Ovary (tissue), 9 donors: ENCODE results near the gene MAPKAP1. TPM values are rescaled to one million over a fixed set of nuclear protein-coding genes. Genes with fewer than 3 reads are reported as not detected.
A peak's percentile ranks its signal among the peaks of the same experiment; 100 is the strongest.

Experiments
- DNase-seq, 5 donors: peaks; one replicate each; pipeline ENCODE4 v3.0.0-alpha.2; 2019 to 2020
- H3K27ac ChIP-seq, 2 donors: fragments of 200-600 bp; one replicate each; pipeline versions ENCODE4 v1.5.1 to v1.8.0; 2019 to 2022
- H3K27me3 ChIP-seq: fragments of 200-600 bp; one replicate; pipeline ENCODE4 v1.8.0; 2022
- H3K36me3 ChIP-seq: fragments of 200-600 bp; sonication (generic); one replicate; pipeline ENCODE4 v1.5.1; 2019
- H3K4me1 ChIP-seq: one replicate; pipeline ENCODE4 v1.8.1; 2013; ENCODE audit warnings: mild to moderate bottlenecking, moderate library complexity; ENCODE audit not compliant: insufficient read depth
- H3K4me3 ChIP-seq: fragments of 200-600 bp; sonication (generic); one replicate; pipeline ENCODE4 v1.5.1; 2017
- H3K9me3 ChIP-seq, 2 donors: fragments of 200-600 bp in 1 of 2; sonication (generic) in 1 of 2; one replicate each; pipeline versions ENCODE4 v1.5.1 to v1.8.1; 2013 to 2019; ENCODE audit warnings: mild to moderate bottlenecking in 1 of 2, moderate library complexity in 1 of 2
- CTCF ChIP-seq, 3 donors: fragments of 450-650 bp in 2 of 3; fragments of 200-600 bp in 1 of 3; IDR thresholded peaks; one replicate each; pipeline versions ENCODE4 v1.5.1 to v1.8.0; 2016 to 2022; ENCODE audit warnings: antibody characterized with exemption in 3 of 3, mild to moderate bottlenecking in 1 of 3
- EP300 ChIP-seq: sonication (generic); formaldehyde crosslinking; IDR thresholded peaks from one replicate; pipeline ENCODE4 v1.6.1; 2017; ENCODE audit warnings: antibody characterized with exemption
- POLR2A ChIP-seq: fragments of 450-650 bp; IDR thresholded peaks from one replicate; pipeline ENCODE4 v1.6.1; 2017; ENCODE audit warnings: antibody characterized with exemption, mild to moderate bottlenecking, moderate library complexity
- WGBS, 3 donors: extraction: QIAGEN DNeasy Blood & Tissue Kit in 1 of 3; methylation state at CpG; one replicate each; pipeline versions ENCODE4 v1.1.5 to v1.1.7; 2013 to 2017; 5-methylcytosine and 5-hydroxymethylcytosine counted together
- intact Hi-C, 4 donors: fragments of 100-400 bp; cut with DNase I; formaldehyde crosslinking; loops; one replicate each; pipeline versions ENCODE4 v1.11.0 to v1.15.1; 2022 to 2023
- polyA plus RNA-seq, 2 donors: library from polyadenylated mRNA; stranded (reverse); fragments of 200-250 nt in 1 of 2; fragments of 350-450 nt in 1 of 2; fragmentation: Illumina TruSeq in 1 of 2; extraction: RNeasy Lipid Tissue Mini Kit (QIAGEN cat#74804) in 1 of 2; gene quantifications; one replicate each; pipeline ENCODE4 v1.2.3, GENCODE V29; 2013 to 2014
- total RNA-seq, 7 donors: library from RNA; depleted of rRNA in 2 of 7; stranded (reverse); fragments of >200 nt in 2 of 7; fragmentation: NEBNext Ultra II Directional in 3 of 7; extraction: Animal tissue kit (Norgen Biotek cat#: 25700) in 3 of 7; gene quantifications; one replicate each; pipeline versions ENCODE4 v1.1.0 to v1.2.4, GENCODE V29; 2016 to 2023
- donor health status: DM: no; HTN: no; CAD: no; lungs with moderate emphysema.
- donor health status: DM: no; HTN: no; CAD: no.
- donor health status: Bipolar disorder and iron deficiency.
- donor health status: DM: yes; HTN: yes; CAD: no.
- donor health status: DM: no; HTN: no; CAD: no.
- donor health status: DM: yes; HTN: yes; CAD: no.

The MAPKAP1 gene
- total and polyA plus RNA-seq, 9 donors = 43.3 to 86.5 (median 50.2) TPM

GRCh38 chr9:125485471-125486151 is 221.4 kb downstream of the MAPKAP1 start:
- no peak overlapping the region for H3K4me3 ChIP-seq
- 71 to 77% (median 75%) methylated on average over 5 of the region's 5 CpGs for WGBS, 3 donors
- H3K4me1 ChIP-seq = peaks cover 16% of the 10 kb centered on the region
- DNase-seq = no peak
- H3K27ac ChIP-seq = peak overlapping the region; percentile 68 to 75
- intact Hi-C loops = no loop called here
- no peak for TF ChIP-seq CTCF (IDR thresholded peaks at IDR 0.05)
- TF ChIP-seq EP300 = no peak
- no peak for TF ChIP-seq POLR2A
- H3K9me3 ChIP-seq = no peaks in the 10 kb centered on the region
- H3K36me3 ChIP-seq = no peaks in the 10 kb centered on the region
- no peaks in the 10 kb centered on the region for H3K27me3 ChIP-seq

- Histone ChIP-seq H3K36me3 (no peaks in the 10 kb centered on the region), H3K4me3 (no peak overlapping the region), H3K4me1 (peaks cover 16% of the 10 kb centered on the region), H3K27me3 (no peaks in the 10 kb centered on the region), H3K9me3 (no peaks in the 10 kb centered on the region), H3K27ac (peak overlapping the region; percentile 68 to 75)
- intact Hi-C loops = no loop called here
- peak in 3 of 5 donors; percentile 53 to 66 (median 61) for DNase-seq
- WGBS, 3 donors = 32 to 39% (median 39%) methylated on average over 13 of the region's 13 CpGs
- TF ChIP-seq POLR2A = no peak
- no peak for TF ChIP-seq CTCF (IDR thresholded peaks at IDR 0.05)
- TF ChIP-seq EP300 = no peak
Observed at GRCh38 chr9:125484350-125485282, 222.4 kb downstream of the MAPKAP1 start.

- H3K27ac ChIP-seq = peak overlapping the region in 1 of 2 donors; percentile 75
- no peaks in the 10 kb centered on the region for H3K36me3 ChIP-seq
- H3K4me3 ChIP-seq = no peak overlapping the region
- WGBS, 3 donors = 84 to 95% (median 93%) methylated on average over 2 of the region's 2 CpGs
- TF ChIP-seq POLR2A = no peak
- TF ChIP-seq CTCF (IDR thresholded peaks at IDR 0.05) = no peak
- no peaks in the 10 kb centered on the region for H3K9me3 ChIP-seq
- no peak for DNase-seq
- intact Hi-C loops = no loop called here
- H3K4me1 ChIP-seq = peaks cover 16% of the 10 kb centered on the region
- no peaks in the 10 kb centered on the region for H3K27me3 ChIP-seq
Observed at GRCh38 chr9:125483697-125484096, 223.3 kb downstream of the MAPKAP1 start.

GRCh38 chr9:125479846-125480615 is 227.0 kb downstream of the MAPKAP1 start:
- Histone ChIP-seq H3K27ac (no peak overlapping the region), H3K4me3 (no peak overlapping the region), H3K36me3 (no peaks in the 10 kb centered on the region), H3K4me1 (peaks cover 4% of the 10 kb centered on the region), H3K9me3 (no peaks in the 10 kb centered on the region), H3K27me3 (no peaks in the 10 kb centered on the region)
- intact Hi-C loops = loop anchor here in 2 of 4 donors (10.0 kb wide), 2 partner anchors 55 to 65 kb away; no protein-coding TSS in a partner anchor
- WGBS, 3 donors = 86 to 95% (median 93%) methylated on average over 7 of the region's 7 CpGs
- no peak for TF ChIP-seq CTCF (IDR thresholded peaks at IDR 0.05)
- no peak for TF ChIP-seq POLR2A
- TF ChIP-seq EP300 = no peak
- no peak for DNase-seq
